Measurements from ENCODE around the gene DUXB.

The DUXB gene

GRCh38 chr16:75679366-75679765 lies 21.9 kb downstream of the DUXB start:
- no peak for ATAC-seq
- no peak for TF ChIP-seq CREB5 (CRISPR knock-in tag; IDR thresholded peaks at IDR 0.05; ENCODE audit: low read depth)
- no peak for TF ChIP-seq ZFP3 (CRISPR knock-in tag; IDR thresholded peaks at IDR 0.05)
- TF ChIP-seq TCF4 (CRISPR knock-in tag; IDR thresholded peaks at IDR 0.05; ENCODE audit: borderline replicate concordance) = no peak
- TF ChIP-seq PPARA (CRISPR knock-in tag; IDR thresholded peaks at IDR 0.05; ENCODE audit: borderline replicate concordance) = no peak
- no peak for TF ChIP-seq SNAI2 (CRISPR knock-in tag; IDR thresholded peaks at IDR 0.05)
- TF ChIP-seq TOX (CRISPR knock-in tag; IDR thresholded peaks at IDR 0.05; ENCODE audit: borderline replicate concordance) = no peak
- no peak for TF ChIP-seq ZNF70 (CRISPR knock-in tag; IDR thresholded peaks at IDR 0.05)
- TF ChIP-seq, protein P1, sequence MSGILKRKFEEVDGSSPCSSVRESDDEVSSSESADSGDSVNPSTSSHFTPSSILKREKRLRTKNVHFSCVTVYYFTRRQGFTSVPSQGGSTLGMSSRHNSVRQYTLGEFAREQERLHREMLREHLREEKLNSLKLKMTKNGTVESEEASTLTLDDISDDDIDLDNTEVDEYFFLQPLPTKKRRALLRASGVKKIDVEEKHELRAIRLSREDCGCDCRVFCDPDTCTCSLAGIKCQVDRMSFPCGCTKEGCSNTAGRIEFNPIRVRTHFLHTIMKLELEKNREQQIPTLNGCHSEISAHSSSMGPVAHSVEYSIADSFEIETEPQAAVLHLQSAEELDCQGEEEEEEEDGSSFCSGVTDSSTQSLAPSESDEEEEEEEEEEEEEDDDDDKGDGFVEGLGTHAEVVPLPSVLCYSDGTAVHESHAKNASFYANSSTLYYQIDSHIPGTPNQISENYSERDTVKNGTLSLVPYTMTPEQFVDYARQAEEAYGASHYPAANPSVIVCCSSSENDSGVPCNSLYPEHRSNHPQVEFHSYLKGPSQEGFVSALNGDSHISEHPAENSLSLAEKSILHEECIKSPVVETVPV (CRISPR knock-in tag; IDR thresholded peaks at IDR 0.05) = no peak

GRCh38 chr16:75676909-75677308 lies 24.4 kb downstream of the DUXB start, which contains the start of gene CPHXL2:
Gene CPHXL2, minus strand, starts transcription at chr16:75677009. Its CDS starts 10 bp downstream, at chr16:75676999.
- TF ChIP-seq ZFP30 (CRISPR knock-in tag; IDR thresholded peaks at IDR 0.05) (no peak), ZNF565 (CRISPR knock-in tag; conservative IDR thresholded peaks at IDR 0.05; ENCODE audit: low read depth) (no peak), TOX (CRISPR knock-in tag; IDR thresholded peaks at IDR 0.05; ENCODE audit: borderline replicate concordance) (no peak), ARNTL (CRISPR knock-in tag; IDR thresholded peaks at IDR 0.05; ENCODE audit: borderline replicate concordance, low read depth) (no peak), SNAI2 (CRISPR knock-in tag; IDR thresholded peaks at IDR 0.05) (no peak), ISL1 (CRISPR knock-in tag; IDR thresholded peaks at IDR 0.05) (no peak), CREB5 (CRISPR knock-in tag; IDR thresholded peaks at IDR 0.05; ENCODE audit: low read depth) (no peak), TCF4 (CRISPR knock-in tag; IDR thresholded peaks at IDR 0.05; ENCODE audit: borderline replicate concordance) (no peak), ZNF70 (CRISPR knock-in tag; IDR thresholded peaks at IDR 0.05) (no peak)
- no peak for ATAC-seq

DNA sequence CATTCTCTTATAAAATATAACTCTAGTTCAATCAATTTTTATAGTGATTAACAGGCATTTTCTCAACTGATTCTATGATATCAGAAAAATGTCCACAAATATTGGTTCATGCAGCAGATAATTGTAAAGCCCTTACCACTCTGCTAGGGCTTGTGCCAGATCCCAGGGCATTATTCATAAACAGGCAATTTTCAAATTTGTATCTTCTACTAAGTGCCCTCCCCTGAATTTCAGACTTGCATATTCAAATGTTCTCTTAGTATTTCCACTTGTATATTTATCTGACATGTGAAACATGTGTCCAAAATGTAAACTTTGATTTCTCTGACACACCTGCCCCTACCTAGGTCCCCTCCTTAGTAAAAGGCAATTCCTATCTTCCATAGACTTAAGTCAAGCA lies 33.8 kb downstream of the DUXB start:
- TF ChIP-seq ESRRG (CRISPR knock-in tag; IDR thresholded peaks at IDR 0.05) (no peak), ISL1 (CRISPR knock-in tag; IDR thresholded peaks at IDR 0.05) (no peak), ZNF565 (CRISPR knock-in tag; conservative IDR thresholded peaks at IDR 0.05; ENCODE audit: low read depth) (no peak), CREB5 (CRISPR knock-in tag; IDR thresholded peaks at IDR 0.05; ENCODE audit: low read depth) (no peak)
- ATAC-seq = no peak

DNA sequence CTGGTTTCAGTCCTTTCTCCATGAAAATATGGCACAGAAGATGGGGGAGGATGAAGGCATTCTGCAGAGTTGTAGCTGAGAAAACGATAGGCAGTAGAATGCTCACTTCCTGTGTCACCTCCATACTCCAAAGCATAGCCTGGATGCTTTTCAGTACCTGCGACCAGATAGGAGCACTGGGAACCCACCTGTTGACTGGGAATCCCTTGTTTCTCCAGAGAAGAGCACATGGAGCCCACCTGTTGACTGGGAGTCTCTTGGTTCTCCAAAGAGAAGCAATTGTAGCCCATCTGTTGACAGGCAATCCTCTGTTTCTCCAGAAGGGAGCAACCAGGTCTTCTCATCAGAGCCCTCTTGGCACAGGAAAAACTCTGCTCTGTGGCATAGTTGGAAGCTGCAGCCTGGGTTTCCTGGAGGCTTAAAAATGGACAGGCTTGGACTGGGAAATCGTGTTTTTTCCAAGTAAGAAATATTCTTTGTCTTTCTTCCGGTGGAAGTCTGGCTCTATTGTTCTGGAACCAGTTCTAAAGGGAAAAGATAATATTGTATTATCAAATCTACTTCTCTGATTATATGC lies 40.4 kb downstream of the DUXB start:
- ATAC-seq = no peak
- TF ChIP-seq ZNF8 (CRISPR knock-in tag; IDR thresholded peaks at IDR 0.05) = no peak
- no peak for TF ChIP-seq PATZ1 (CRISPR knock-in tag; IDR thresholded peaks at IDR 0.05; ENCODE audit: borderline replicate concordance)
- TF ChIP-seq ZC3H10 (CRISPR knock-in tag; IDR thresholded peaks at IDR 0.05) = no peak
- TF ChIP-seq TSHZ2 (CRISPR knock-in tag; IDR thresholded peaks at IDR 0.05) = no peak
- TF ChIP-seq ISL1 (CRISPR knock-in tag; IDR thresholded peaks at IDR 0.05) = no peak
- no peak for TF ChIP-seq SNAI2 (CRISPR knock-in tag; IDR thresholded peaks at IDR 0.05)
- TF ChIP-seq ZFP30 (CRISPR knock-in tag; IDR thresholded peaks at IDR 0.05) = no peak
- TF ChIP-seq ESRRG (CRISPR knock-in tag; IDR thresholded peaks at IDR 0.05) = no peak
- no peak for TF ChIP-seq ZNF565 (CRISPR knock-in tag; conservative IDR thresholded peaks at IDR 0.05; ENCODE audit: low read depth)
- TF ChIP-seq RARB (CRISPR knock-in tag; IDR thresholded peaks at IDR 0.05) = no peak
- TF ChIP-seq TCF4 (CRISPR knock-in tag; IDR thresholded peaks at IDR 0.05; ENCODE audit: borderline replicate concordance) = no peak
- TF ChIP-seq CREB5 (CRISPR knock-in tag; IDR thresholded peaks at IDR 0.05; ENCODE audit: low read depth) = no peak
- TF ChIP-seq, protein P1 (CRISPR knock-in tag; IDR thresholded peaks at IDR 0.05) = no peak
- TF ChIP-seq BACH2 (CRISPR knock-in tag; IDR thresholded peaks at IDR 0.05; ENCODE audit: borderline replicate concordance) = no peak
- TF ChIP-seq TOX (CRISPR knock-in tag; IDR thresholded peaks at IDR 0.05; ENCODE audit: borderline replicate concordance) = no peak
- no peak for TF ChIP-seq ARNTL (CRISPR knock-in tag; IDR thresholded peaks at IDR 0.05; ENCODE audit: borderline replicate concordance, low read depth)
- TF ChIP-seq OSR1 (CRISPR knock-in tag; IDR thresholded peaks at IDR 0.05) = no peak

All from SK-N-SH treated with all-trans-retinoic acid at 6 μM for 48 hours (cell line).